HG03139 (cell line): ENCODE measurements around the gene RANGAP1.

Experiments used
- ATAC-seq: cut with Tn5 transposase; IDR thresholded peaks from one replicate; pipeline ENCODE4 v1.9.1; 2021; ENCODE audit not compliant: unreplicated experiment

The RANGAP1 gene, protein sequence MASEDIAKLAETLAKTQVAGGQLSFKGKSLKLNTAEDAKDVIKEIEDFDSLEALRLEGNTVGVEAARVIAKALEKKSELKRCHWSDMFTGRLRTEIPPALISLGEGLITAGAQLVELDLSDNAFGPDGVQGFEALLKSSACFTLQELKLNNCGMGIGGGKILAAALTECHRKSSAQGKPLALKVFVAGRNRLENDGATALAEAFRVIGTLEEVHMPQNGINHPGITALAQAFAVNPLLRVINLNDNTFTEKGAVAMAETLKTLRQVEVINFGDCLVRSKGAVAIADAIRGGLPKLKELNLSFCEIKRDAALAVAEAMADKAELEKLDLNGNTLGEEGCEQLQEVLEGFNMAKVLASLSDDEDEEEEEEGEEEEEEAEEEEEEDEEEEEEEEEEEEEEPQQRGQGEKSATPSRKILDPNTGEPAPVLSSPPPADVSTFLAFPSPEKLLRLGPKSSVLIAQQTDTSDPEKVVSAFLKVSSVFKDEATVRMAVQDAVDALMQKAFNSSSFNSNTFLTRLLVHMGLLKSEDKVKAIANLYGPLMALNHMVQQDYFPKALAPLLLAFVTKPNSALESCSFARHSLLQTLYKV

DNA sequence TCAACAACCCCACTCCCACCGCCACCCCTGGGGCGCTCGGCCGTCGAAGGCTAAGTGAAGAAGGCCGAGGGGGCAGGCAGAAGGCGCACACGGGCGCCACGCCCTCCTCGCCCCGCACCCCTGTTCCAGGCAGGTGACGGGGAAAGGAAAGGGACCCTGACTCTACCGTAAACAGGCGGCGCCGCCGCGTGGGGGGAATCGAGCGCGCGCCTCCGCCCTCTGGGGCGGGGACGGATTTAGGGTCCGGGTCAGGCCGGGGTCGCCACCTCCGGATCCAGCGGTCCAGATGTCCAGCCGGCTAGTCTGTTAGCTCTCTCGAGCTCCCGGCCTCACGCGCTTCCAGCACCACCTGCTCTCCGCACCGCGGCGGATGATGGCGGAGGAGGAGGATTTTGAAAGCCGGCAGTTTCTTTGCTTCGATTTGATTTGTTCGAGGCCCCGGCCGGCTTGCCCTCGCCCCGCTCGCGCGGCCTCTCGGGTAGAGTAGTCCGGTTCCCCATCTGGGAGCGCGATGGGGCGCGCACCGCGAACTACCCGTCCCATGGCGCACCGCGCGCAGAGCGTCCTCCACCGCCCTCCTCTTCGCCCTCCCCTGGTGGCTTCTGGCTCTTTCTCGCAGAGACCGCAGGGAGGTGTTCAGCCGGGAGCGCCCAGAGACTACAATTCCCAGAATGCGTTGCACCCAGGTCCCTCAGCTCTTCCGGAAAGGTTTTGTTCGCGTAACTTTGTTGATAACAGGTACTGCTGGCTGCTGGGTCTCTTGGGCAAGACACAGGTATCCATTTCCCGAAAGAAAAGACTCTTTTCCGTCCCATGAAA is at the start of gene RANGAP1:
Gene RANGAP1, minus strand, starts transcription at position 368 of the 819 bp plus-strand sequence. CDS start 5,143 bp downstream, outside the sequence.
- peak; percentile 93 for ATAC-seq

DNA sequence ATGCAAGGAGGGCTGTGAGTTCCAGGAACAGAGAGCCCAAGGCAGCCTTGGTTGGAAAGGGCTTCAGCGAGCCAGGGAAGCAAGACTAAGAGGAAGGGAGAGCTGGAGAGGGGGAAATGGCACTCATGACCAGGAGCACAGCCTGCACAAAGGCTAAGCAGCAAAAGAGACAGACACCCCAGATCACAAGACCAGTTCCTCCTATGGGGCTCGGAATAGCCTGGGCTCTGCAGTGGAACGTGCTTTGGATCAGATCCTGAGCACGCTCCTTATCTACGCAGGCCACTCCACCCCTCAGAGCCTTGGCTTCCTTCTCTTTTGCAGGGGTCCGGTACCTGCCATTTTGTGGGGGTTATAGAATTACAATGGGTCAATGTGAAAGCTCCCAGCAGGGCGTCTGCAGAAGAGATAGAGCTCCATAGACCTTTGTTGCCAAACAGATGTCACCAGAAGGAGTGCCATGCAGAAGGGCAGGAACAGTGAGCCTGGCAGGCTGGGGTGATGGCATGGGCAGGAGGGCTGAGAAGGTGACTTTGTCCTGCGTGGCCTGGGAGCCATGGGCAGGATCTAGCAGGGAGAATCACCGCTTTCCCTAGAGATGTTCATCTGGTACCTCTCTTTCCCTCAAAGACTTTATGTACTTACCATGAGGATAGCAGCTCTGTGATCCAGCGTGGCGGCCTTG is 49.1 kb upstream of the RANGAP1 start:
- ATAC-seq = no peak

DNA sequence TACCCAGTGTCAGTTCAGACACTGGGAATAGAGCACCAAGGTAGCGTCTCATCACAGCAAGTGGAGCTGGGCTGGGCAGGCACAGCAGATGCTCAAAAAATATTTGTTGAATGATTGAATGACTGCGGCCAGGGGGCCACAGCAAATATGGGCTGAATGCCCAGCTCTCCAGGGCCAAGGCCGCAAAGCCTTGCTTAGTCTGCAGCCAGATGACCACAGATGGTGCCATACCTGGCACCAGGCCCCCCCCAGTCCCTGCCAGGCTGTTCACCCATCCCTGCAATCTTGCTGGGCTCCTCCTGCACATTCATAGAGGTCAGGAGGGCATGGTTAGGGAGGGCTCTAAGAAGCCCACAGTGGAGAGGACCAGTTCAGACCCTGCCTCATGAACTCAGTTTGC is 48.2 kb upstream of the RANGAP1 start:
- ATAC-seq = no peak

DNA sequence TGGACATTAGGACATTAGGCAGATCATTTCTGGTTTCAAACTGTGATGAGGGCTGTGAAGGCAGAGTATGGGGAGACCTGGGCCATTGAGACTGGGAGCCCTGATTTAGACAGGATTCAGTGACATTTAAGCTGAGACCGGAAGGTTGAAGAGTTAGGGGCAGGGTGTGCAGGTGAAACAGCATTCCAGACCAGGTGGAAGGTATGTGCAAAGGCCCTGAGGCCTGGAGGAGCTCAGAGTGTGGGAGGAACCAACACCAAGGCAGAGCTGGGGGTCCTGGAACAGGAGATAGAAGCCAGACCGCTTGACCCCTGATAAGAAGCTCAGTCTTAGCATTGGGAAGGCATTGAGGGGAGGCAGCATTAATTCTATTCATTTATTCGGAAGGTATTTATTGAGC is 47.8 kb upstream of the RANGAP1 start:
- ATAC-seq = no peak

DNA sequence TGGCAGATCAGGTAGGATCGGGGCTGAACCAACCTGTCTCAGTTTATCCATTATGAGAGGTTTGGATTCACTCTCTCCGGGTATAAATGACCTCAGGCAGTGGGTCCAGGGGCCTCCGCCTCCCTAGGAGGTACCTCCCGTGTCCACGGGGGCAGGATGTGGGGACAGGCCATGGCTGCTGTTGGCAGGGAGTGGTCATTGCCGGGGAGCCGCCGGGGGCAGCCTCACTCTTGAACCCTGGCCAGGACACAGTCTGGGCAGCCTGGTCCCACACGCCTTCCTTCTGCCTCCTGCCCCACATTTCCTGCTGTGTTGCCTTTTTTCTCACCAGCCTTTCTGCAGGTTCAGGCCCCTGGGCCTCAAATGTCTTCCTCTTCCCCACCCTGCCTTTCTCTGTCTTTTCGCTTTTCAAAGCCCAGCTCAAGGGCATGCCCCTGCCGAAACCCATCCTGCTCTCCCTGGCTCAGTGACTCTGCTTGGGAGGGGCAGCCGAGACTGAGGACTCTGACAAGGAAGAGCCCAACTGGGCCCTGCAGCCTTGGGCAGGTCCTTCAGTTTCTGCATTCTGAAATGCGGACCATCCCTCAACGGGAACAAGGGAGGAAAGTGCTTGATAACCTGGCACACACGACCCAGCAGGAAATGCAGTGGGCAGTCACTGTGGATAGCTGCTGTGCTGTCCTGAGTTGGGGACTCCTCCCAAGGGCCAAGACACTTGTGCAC is 46.4 kb upstream of the RANGAP1 start:
- no peak for ATAC-seq

DNA sequence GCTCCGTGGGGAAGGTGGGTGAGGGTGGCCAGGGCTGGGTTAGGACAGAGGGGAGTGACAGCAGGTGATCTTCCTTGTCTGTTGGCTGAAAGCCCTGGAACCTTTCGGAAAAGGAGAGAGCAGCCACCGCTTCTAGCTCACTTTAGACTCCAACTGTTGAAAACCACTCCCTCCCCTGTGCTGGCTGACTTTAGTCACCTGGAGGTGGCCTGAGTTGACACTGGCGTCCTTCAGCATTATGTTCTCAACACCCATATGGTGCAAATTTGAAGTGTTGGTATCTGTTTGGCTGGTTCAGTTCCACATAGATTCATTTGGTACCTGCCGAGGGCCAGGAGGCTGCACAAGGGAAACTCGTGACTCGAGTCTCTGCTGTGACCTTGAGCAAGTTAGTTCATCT is 44.2 kb upstream of the RANGAP1 start:
- ATAC-seq = no peak

DNA sequence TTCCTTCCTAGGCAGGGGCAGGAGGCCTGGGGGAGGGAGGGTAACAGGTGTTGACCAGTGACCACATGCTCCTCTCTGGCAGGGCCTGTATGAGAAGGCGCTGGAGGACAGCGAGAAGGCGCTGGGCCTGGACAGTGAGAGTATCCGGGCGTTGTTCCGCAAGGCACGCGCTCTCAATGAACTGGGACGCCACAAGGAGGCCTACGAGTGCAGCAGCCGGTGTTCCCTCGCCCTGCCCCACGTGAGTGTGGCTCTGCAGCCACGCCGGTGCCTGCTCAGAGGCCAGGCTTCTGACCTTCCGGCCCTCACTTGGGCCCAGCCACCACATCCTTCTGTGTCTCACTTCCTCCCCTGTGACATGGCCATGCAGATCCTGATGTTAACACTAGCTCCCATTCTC is 41.1 kb upstream of the RANGAP1 start:
- ATAC-seq = no peak

DNA sequence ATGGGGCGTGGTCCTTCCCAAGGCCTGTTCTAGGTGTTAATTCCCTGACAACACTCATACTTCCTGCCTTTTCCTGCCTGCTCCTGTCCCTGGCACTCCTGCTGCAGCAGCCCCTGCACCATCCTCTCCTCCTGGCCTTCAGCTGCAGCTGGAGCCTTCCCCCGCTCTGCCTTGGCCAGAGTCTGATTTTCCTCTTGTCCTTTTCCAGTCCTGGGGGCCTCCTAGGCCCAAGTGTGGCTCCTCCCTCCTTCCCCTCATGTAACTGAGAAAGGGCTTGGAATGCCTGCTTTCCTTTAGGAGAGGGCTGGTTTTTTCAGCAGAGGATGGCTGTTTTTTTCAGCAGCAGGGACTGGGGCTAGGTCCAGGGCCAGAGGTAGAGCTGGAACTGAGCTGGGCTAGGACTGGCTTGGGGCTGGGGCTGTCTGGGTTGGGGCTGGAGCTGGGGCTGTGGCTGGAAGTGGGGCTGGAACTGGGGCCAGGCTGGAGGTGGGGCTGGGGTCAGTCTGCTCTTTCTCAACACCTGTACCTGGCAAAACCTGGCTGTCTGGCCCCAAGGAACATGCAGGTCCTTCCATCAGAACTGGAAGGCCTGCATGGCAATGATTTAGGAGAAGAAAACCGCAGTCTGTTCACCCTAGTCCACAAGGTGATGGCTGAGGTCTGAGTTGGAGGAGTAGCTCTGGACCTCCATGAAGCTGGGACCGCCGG is 39.0 kb upstream of the RANGAP1 start:
- no peak for ATAC-seq

DNA sequence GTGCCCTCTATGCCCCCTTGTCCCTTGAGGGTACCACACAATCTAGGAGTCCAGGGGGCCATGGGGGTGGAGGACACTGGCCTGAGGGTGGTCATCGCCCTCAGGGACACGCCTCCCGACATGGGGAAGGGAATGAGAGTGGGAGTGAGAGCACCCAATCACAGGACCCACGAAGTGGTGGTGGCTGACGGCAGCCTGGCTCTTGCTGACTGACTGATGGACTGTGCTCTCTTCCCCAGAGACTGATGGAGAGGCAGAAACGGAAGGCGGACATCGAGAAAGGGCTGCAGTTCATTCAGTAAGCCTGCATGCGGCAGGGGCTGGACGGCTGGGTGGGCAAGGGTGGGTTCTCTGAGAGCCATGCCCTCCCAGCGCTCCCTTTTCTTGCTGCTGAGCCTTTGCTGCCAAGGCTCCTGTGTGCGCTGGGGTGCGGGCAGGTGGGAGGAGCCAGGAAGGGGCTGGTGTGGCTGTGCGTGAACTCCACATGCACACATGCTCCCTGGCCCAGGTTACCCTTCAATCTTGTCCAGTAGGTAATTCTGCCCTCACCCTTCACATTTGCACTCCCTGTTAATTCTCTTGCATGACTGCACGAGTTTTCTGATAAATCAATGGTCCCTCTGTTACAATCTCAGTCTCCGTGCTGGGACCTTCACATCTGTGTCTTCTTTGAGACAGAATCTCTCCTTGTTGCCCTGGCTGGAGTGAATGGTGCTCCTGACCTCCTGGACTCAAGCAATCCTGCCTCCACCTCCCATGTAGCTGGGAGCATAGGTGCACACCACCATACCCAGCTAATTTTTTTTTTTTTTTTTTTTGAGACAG is 34.6 kb upstream of the RANGAP1 start:
- ATAC-seq = no peak

DNA sequence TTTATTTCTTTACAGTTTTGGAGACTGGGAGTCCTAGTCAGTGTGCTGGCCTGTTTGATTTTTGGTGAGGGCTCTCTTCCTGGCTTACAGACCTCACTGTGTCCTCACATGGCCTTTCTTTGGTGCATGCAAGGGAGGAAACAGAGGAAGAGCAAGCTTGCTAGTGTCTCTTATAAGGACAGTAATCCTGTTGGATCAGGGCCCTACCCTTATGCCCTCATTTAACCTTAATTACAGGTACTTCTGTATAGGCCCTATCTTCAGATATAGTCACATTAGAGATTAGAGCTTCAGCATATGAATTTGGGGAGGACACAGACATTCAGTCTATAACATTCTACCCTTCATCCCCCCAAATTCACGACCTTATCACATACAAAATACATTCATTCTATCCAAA is 29.6 kb upstream of the RANGAP1 start:
- ATAC-seq = no peak

DNA sequence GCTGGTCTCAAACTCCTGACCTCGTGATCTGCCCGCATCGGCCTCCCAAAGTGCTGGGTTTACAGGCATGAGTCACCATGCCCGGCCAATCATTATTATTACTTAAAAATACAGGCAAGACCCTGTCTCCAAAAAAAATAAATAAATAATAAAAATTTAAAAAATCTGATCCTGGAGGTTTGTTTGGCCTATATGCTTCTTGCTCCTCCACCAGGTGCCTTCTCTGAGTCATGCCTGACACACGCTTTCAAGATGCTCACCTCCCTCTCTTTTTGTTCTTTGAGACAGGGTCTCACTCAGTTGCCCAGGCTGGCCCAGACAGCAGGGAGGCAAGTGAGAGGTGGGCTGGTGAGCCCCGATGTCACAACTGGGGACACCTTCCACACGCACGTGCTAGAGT is 28.8 kb upstream of the RANGAP1 start:
- ATAC-seq = no peak

DNA sequence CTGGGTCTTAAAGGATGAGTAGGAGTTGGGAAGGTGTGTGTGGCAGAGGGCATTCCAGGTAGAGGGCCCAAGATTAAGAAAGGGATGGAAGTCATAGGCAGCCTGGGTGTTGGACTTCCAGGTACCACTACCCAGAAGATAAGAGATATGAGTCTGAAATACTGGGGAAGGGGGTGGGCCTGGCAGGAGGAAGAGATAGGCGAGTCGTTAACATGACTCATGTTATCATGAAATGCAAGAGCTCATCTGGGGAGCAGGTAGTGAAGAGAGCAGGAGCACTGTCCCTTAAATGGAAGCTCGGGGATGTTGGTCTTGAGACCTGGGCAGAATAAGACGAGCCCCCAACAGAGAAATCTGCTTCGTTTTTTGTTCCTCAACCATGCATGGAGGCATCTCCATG is 25.5 kb upstream of the RANGAP1 start:
- ATAC-seq = no peak

DNA sequence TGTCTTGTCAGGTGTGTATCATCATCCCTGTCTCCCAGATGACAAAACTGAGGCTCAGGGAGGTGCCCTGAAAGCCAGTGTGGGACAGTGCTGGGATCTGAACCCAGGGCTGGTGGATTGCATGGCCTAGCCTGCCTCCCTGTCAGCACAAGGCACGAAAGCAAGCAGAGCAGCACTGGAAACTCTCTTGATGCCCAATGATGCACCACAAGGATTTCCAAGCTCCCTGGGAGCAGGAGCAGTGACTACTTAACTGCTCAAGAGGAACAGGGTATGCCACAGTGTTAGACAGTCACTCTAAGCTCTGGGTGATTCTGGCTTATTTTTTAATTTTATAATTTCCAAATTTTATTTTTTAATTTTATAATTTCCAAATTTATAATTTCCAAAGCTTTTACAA is 24.3 kb upstream of the RANGAP1 start:
- no peak for ATAC-seq

DNA sequence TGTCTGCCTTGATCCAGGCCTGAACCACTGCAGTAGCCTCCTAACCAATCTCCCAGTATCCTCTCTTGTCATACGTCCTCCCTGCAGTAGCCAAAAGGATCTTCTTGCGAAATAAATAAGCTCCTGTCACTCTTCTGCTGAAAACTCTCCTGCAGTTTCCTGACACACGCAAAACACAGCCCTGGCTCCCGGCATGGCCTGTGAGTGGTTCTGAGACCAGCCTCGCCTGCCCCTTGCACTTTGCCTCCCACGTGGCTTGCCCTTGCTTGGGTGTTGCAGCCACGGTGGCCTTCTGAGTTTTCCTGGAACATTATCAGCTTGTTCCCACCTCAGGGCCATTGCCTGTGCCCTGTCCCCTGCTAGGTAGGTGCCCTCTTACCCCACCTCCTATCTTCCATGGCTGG is 22.6 kb upstream of the RANGAP1 start:
- ATAC-seq = no peak

DNA sequence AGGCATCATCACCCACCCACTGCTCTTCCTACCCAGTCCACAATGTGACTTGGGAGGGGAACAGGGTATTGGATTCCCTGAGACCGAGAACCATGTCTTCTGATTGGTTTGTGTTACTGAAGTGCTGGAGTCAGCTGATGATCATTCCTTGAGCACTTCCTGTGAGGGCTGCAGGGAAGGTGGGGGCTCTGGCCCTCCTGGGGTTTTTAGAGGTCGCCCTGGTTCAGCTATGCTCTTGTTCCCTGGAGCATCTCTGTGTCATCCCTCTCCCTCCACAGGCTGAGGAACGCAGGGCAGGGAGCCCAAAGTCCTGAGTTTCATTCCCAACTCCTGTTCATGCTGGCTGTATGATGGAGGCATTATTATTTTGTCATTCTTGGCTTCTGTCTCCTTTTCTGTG is 22.1 kb upstream of the RANGAP1 start:
- no peak for ATAC-seq

DNA sequence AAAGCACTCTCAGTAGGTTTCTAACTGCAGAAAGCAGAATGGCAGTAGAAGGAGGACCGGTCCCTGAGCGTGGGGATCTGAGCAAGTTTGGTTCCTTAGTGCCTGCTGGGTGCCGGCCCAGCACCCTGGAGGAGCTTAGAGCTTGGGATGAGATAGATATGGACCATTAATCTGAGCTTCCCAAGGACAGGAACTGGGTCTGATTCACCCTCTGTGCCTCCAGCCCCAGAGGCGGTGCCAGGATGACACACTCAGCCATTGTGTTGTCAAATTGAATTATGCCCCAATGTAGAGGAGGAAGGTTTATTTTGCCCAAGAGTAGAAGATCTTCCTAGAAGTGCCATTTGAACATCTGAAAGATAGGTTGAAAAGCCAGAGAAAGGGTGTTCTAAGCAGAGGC is 19.7 kb upstream of the RANGAP1 start:
- no peak for ATAC-seq

DNA sequence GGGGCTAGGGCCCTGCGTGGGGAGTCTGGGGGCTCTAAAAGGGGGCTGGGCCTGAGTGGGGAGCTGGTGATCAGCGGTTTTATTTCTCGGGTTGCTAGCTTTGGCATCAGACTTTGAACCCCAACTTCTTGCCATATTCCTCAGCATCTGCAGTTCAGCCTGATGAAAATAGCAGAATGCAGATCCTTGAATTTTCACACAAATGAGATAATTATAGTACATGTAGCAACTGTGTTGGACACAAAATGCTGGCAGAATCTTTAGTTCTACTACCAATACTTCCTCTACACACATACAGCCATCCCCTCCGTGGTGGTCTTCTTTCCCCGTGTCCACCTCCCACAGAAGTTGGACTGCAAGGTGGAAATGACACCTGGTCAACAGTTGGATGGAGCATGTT is 16.8 kb upstream of the RANGAP1 start:
- ATAC-seq = no peak

DNA sequence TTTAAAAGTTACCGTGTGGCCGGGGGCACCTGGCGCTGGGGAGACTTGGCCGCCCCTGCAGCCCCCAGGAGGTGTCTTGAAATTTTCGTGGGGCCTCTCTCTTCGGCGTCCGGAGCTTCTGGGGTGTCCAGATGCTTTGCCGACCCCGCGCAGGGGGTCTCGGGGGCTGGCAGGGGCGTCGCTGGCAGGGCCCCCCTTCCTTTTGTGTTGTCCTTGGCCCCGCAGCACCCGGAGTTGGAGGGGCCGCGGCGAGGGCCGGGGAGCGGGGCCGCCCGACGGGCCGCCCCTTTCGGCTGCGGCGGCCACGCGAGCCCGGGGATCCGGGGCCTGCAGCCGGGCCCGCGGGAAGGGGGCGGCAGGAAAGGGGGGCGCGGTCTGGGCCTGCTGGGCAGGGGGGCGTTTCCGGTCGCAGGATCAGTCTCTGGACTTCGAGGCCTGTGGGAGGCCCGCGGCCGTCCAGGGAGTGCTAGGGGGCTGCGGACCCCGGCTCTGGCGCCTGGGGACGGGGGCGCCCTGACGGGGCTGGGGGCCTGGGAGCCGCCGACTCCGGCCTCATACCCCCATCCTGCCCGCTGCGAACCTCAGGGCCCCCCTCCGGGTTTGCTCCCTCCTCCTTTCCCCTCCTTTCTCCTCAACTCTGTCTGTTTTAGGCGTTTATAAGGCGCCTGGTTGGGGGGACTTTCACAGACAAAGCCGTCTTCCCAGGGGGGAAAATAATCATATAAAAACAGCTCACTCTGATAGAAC is 16.2 kb upstream of the RANGAP1 start:
- ATAC-seq = no peak
